CD14-positive monocyte (primary cell): Measurements from ENCODE around the gene ECE2. TPM values are rescaled to one million over a fixed set of nuclear protein-coding genes. Genes with fewer than 3 reads are reported as not detected.

Experiments used
- DNase-seq, 3 donors: peaks; one replicate each; pipeline ENCODE4 v3.0.0-alpha.2; 2011 to 2022
- H2AFZ ChIP-seq: 2 replicates; pipeline ENCODE4 v1.6.0; 2012; ENCODE audit warnings: mild to moderate bottlenecking, low read depth, low read length, inconsistent platforms; ENCODE audit not compliant: insufficient read depth, poor library complexity, severe bottlenecking
- H3K27ac ChIP-seq, 2 donors: 1 replicate in 1 of 2; 2 replicates in 1 of 2; pipeline ENCODE4 v1.5.1; 2012 to 2013; ENCODE audit warnings: low read length in 2 of 2, control low read depth in 1 of 2, inconsistent platforms in 1 of 2, low read depth in 1 of 2, mild to moderate bottlenecking in 1 of 2
- H3K27me3 ChIP-seq, 2 donors: one replicate each; pipeline versions ENCODE4 v1.6.0 to v1.6.1; 2011 to 2013; ENCODE audit warnings: low read length in 2 of 2; ENCODE audit not compliant: control insufficient read depth in 2 of 2, insufficient read depth in 2 of 2
- H3K36me3 ChIP-seq, 2 donors: replicated peaks in 1 of 2; 1 replicate in 1 of 2; 2 replicates in 1 of 2; pipeline versions ENCODE4 v1.5.1 to v1.6.1; 2012 to 2013; ENCODE audit warnings: low read length in 2 of 2, control low read depth in 1 of 2, inconsistent platforms in 1 of 2, mild to moderate bottlenecking in 1 of 2; ENCODE audit not compliant: insufficient read depth in 2 of 2, control insufficient read depth in 1 of 2
- H3K4me1 ChIP-seq, 2 donors: 1 replicate in 1 of 2; 2 replicates in 1 of 2; pipeline versions ENCODE4 v1.5.1 to v1.6.1; 2012 to 2013; ENCODE audit warnings: low read length in 2 of 2, control low read depth in 1 of 2, inconsistent platforms in 1 of 2, mild to moderate bottlenecking in 1 of 2, moderate library complexity in 1 of 2; ENCODE audit not compliant: insufficient read depth in 2 of 2, control insufficient read depth in 1 of 2
- H3K4me2 ChIP-seq: replicated peaks from 2 replicates; pipeline ENCODE3; 2012; ENCODE audit warnings: low read length, moderate library complexity, mild to moderate bottlenecking; ENCODE audit not compliant: poor library complexity, severe bottlenecking; ENCODE audit errors: extremely low read depth
- H3K4me3 ChIP-seq, 3 experiments: fragments of 200-600 bp in 1 of 3; sonication (generic) in 1 of 3; replicated peaks in 1 of 3; 1 replicate in 2 of 3; 2 replicates in 1 of 3; pipeline ENCODE4 v1.5.1; 2011 to 2013; ENCODE audit warnings: low read length in 3 of 3, mild to moderate bottlenecking in 3 of 3, control low read depth in 2 of 3, low read depth in 2 of 3, inconsistent platforms in 1 of 3, moderate library complexity in 1 of 3
- H3K79me2 ChIP-seq: 2 replicates; pipeline ENCODE4 v1.6.0; 2012; ENCODE audit warnings: mild to moderate bottlenecking, control low read depth, inconsistent platforms, low read length, moderate library complexity; ENCODE audit not compliant: insufficient read depth
- H3K9ac ChIP-seq: 2 replicates; pipeline ENCODE4 v1.6.0; 2017; ENCODE audit warnings: low read length, mild to moderate bottlenecking; ENCODE audit not compliant: insufficient read depth, poor library complexity, severe bottlenecking
- H3K9me3 ChIP-seq, 2 donors: replicated peaks in 1 of 2; 1 replicate in 1 of 2; 2 replicates in 1 of 2; pipeline versions ENCODE4 v1.5.1 to v1.6.1; 2012 to 2013; ENCODE audit warnings: low read length in 2 of 2, control low read depth in 1 of 2; ENCODE audit not compliant: control insufficient read depth in 1 of 2, insufficient read depth in 1 of 2
- H4K20me1 ChIP-seq: 2 replicates; pipeline ENCODE4 v1.6.0; 2012; ENCODE audit warnings: mild to moderate bottlenecking, low read length, control low read depth, moderate library complexity; ENCODE audit not compliant: insufficient read depth
- H3K27ac Mint-ChIP-seq, 7 donors: one replicate each; pipeline ENCODE4 v1.8.0; 2020; ENCODE audit warnings: mild to moderate bottlenecking in 7 of 7, mixed read lengths in 7 of 7, moderate library complexity in 6 of 7, inconsistent platforms in 2 of 7
- H3K27me3 Mint-ChIP-seq, 3 donors: one replicate each; pipeline ENCODE4 v1.8.0; 2021 to 2022; ENCODE audit warnings: low read depth in 3 of 3, mild to moderate bottlenecking in 3 of 3, mixed read lengths in 3 of 3, moderate library complexity in 3 of 3, inconsistent platforms in 1 of 3
- H3K36me3 Mint-ChIP-seq, 2 donors: one replicate each; pipeline ENCODE4 v1.8.0; 2020; ENCODE audit warnings: mixed read lengths in 2 of 2, inconsistent platforms in 1 of 2, mild to moderate bottlenecking in 1 of 2
- H3K4me1 Mint-ChIP-seq: one replicate; pipeline ENCODE4 v1.8.0; 2020; ENCODE audit warnings: mild to moderate bottlenecking, mixed read lengths
- H3K4me3 Mint-ChIP-seq, 2 donors: one replicate each; pipeline ENCODE4 v1.8.0; 2020; ENCODE audit warnings: mild to moderate bottlenecking in 2 of 2, mixed read lengths in 2 of 2, moderate library complexity in 1 of 2
- H3K9me3 Mint-ChIP-seq, 7 donors: one replicate each; pipeline ENCODE4 v1.8.0; 2020 to 2022; ENCODE audit warnings: mixed read lengths in 7 of 7, mild to moderate bottlenecking in 6 of 7, moderate library complexity in 6 of 7, inconsistent platforms in 2 of 7
- CTCF ChIP-seq: fragments of 200-600 bp; IDR thresholded peaks from one replicate; pipeline ENCODE4 v1.8.0; 2022; ENCODE audit warnings: antibody characterized with exemption, mild to moderate bottlenecking
- WGBS: methylation state at CpG from one replicate; pipeline ENCODE4 v1.1.5; 2013; ENCODE audit warnings: missing lambda C conversion rate; ENCODE audit not compliant: insufficient coverage; 5-methylcytosine and 5-hydroxymethylcytosine counted together
- intact Hi-C, 2 donors: fragments of 100-400 bp; cut with micrococcal nuclease; formaldehyde crosslinking; loops; one replicate each; pipeline versions ENCODE4 v1.15.0 to v1.15.1; 2023
- polyA plus RNA-seq, 3 donors: library from polyadenylated mRNA; depleted of rRNA in 1 of 3; unstranded in 2 of 3; stranded (reverse) in 1 of 3; fragments of 300-500 nt in 2 of 3; fragments of >200 nt in 1 of 3; fragmentation: Illumina TruSeq in 2 of 3; gene quantifications; 1 replicate in 2 of 3; 2 replicates in 1 of 3; pipeline ENCODE4 v1.2.3, GENCODE V29; 2012 to 2021

The ECE2 gene
- polyA plus RNA-seq, 3 donors = not detected

GRCh38 chr3:184311633-184312032 lies 35.8 kb downstream of the ECE2 start:
- H3K4me1 Mint-ChIP-seq = peaks cover 10% of the 10 kb centered on the region
- peaks cover 28 to 36% of the 10 kb centered on the region in 2 donors for H3K36me3 Mint-ChIP-seq
- peak overlapping the region in 2 of 7 donors; percentile 20 to 44 for H3K27ac Mint-ChIP-seq
- Histone ChIP-seq H3K9me3 (no peaks in the 10 kb centered on the region), H3K9ac (no peak overlapping the region), H3K79me2 (peaks cover 20% of the 10 kb centered on the region), H3K27me3 (no peaks in the 10 kb centered on the region), H2AFZ (no peak overlapping the region), H4K20me1 (peaks cover 9% of the 10 kb centered on the region), H3K27ac (no peak overlapping the region), H3K36me3 (peaks cover 24 to 31% of the 10 kb centered on the region in 2 donors), H3K4me3 (no peak overlapping the region), H3K4me1 (peaks cover 22 to 25% of the 10 kb centered on the region in 2 donors), H3K4me2 (no peak overlapping the region)
- H3K9me3 Mint-ChIP-seq = no peaks in the 10 kb centered on the region
- H3K27me3 Mint-ChIP-seq = peaks cover 0 to 2% (median 0%) of the 10 kb centered on the region in 3 donors
- no peak overlapping the region for H3K4me3 Mint-ChIP-seq
- intact Hi-C loops = loop anchor here in 1 of 2 donors (5.0 kb wide), 1 partner anchor 64 kb away; the partner anchor contains the start of genes ALG3 and EEF1AKMT4
- TF ChIP-seq CTCF = no peak
- DNase-seq = no peak

GRCh38 chr3:184314363-184314699 lies 38.5 kb downstream of the ECE2 start, which contains the start of gene EIF4G1:
Gene EIF4G1 (plus strand): TSS chr3:184314606. CDS start chr3:184315797, 1,191 bp downstream.
- no peak for TF ChIP-seq CTCF
- peaks cover 20 to 26% of the 10 kb centered on the region in 2 donors for H3K36me3 Mint-ChIP-seq
- Histone ChIP-seq H3K27me3 (no peaks in the 10 kb centered on the region), H3K36me3 (peaks cover 9 to 22% of the 10 kb centered on the region in 2 donors), H3K4me2 (peak within 1 kb of the TSS; percentile 98), H3K4me3 (peak within 1 kb of the TSS; percentile 91 to 94 (median 93)), H3K79me2 (peaks cover 47% of the 10 kb centered on the region), H2AFZ (peak within 1 kb of the TSS; percentile 68), H3K9me3 (no peaks in the 10 kb centered on the region), H4K20me1 (peaks cover 21% of the 10 kb centered on the region), H3K27ac (peak within 1 kb of the TSS; percentile 91 to 94), H3K4me1 (peaks cover 48 to 52% of the 10 kb centered on the region in 2 donors), H3K9ac (peak within 1 kb of the TSS; percentile 93)
- H3K9me3 Mint-ChIP-seq = no peaks in the 10 kb centered on the region
- peak within 1 kb of the TSS; percentile 89 to 93 for H3K4me3 Mint-ChIP-seq
- H3K27ac Mint-ChIP-seq = peak within 1 kb of the TSS; percentile 82 to 97 (median 93)
- DNase-seq = peak; percentile 89 to 96 (median 91)
- intact Hi-C loops = loop anchor here (2.0 to 5.0 kb wide), 2 partner anchors 16 to 67 kb away; partner anchors contain the start of genes ALG3 (in 1 of the 2), EEF1AKMT4 (in 1 of the 2) and PSMD2 (in 1 of the 2)
- H3K4me1 Mint-ChIP-seq = peaks cover 32% of the 10 kb centered on the region
- WGBS = under 1% methylated on average over 32 of the region's 40 CpGs
- H3K27me3 Mint-ChIP-seq = peaks cover 0 to 3% (median 0%) of the 10 kb centered on the region in 3 donors
